Tibial nerve (tissue), 4 donors: ENCODE data around the gene ALKBH3. TPM values are rescaled to one million over a fixed set of nuclear protein-coding genes. Genes with fewer than 3 reads are reported as not detected.

Experiments
- DNase-seq, 2 donors: peaks; one replicate each; pipeline ENCODE4 v3.0.0-alpha.2; 2019; ENCODE audit warnings: low spot score in 2 of 2
- H3K27ac ChIP-seq, 4 donors: fragments of 200-600 bp; sonication (generic) in 3 of 4; one replicate each; pipeline ENCODE4 v1.5.1; 2017 to 2019; ENCODE audit warnings: mild to moderate bottlenecking in 1 of 4
- H3K27me3 ChIP-seq, 2 donors: fragments of 200-600 bp; sonication (generic) in 1 of 2; one replicate each; pipeline versions ENCODE4 v1.5.1 to v1.6.0; 2017 to 2019
- H3K36me3 ChIP-seq, 3 donors: fragments of 200-600 bp; sonication (generic); one replicate each; pipeline ENCODE4 v1.5.1; 2018 to 2019
- H3K4me1 ChIP-seq, 4 donors: fragments of 200-600 bp; sonication (generic) in 3 of 4; one replicate each; pipeline ENCODE4 v1.5.1; 2017 to 2019
- H3K4me3 ChIP-seq, 4 donors: fragments of 200-600 bp; sonication (generic) in 3 of 4; one replicate each; pipeline ENCODE4 v1.5.1; 2017 to 2019; ENCODE audit warnings: mild to moderate bottlenecking in 1 of 4, moderate library complexity in 1 of 4
- H3K9me3 ChIP-seq, 4 donors: fragments of 200-600 bp; sonication (generic) in 3 of 4; one replicate each; pipeline ENCODE4 v1.5.1; 2017 to 2019
- EP300 ChIP-seq, 2 donors: sonication (generic); formaldehyde crosslinking; IDR thresholded peaks; one replicate each; pipeline ENCODE4 v1.6.1; 2017; ENCODE audit warnings: antibody characterized with exemption in 2 of 2, mild to moderate bottlenecking in 1 of 2
- POLR2A ChIP-seq, 2 donors: fragments of 450-650 bp; IDR thresholded peaks; one replicate each; pipeline ENCODE4 v1.6.1; 2017; ENCODE audit warnings: antibody characterized with exemption in 2 of 2, mild to moderate bottlenecking in 2 of 2, moderate library complexity in 2 of 2
- whole genome bisulfite sequencing, 2 donors: methylation state at CpG; one replicate each; pipeline ENCODE4 v1.1.5; 2018; 5-methylcytosine and 5-hydroxymethylcytosine counted together
- total RNA-seq, 4 donors: library from RNA; depleted of rRNA; stranded (reverse); fragments of >200 nt; gene quantifications; one replicate each; pipeline ENCODE4 v1.1.0, GENCODE V29; 2016
- TF ChIP-seq, protein P1 (sequence below), 5 experiments: fragments of 200-600 bp in 3 of 5; fragments of 450-650 bp in 2 of 5; sonication (generic) in 3 of 5; IDR thresholded peaks; one replicate each; pipeline ENCODE4 v1.5.1; 2016 to 2019; ENCODE audit warnings: antibody characterized with exemption in 5 of 5, mild to moderate bottlenecking in 3 of 5, moderate library complexity in 2 of 5

ALKBH3 gene
- total RNA-seq, 4 donors from 2014 or later, result 30.4 to 45.0 (median 38.0) TPM

DNA sequence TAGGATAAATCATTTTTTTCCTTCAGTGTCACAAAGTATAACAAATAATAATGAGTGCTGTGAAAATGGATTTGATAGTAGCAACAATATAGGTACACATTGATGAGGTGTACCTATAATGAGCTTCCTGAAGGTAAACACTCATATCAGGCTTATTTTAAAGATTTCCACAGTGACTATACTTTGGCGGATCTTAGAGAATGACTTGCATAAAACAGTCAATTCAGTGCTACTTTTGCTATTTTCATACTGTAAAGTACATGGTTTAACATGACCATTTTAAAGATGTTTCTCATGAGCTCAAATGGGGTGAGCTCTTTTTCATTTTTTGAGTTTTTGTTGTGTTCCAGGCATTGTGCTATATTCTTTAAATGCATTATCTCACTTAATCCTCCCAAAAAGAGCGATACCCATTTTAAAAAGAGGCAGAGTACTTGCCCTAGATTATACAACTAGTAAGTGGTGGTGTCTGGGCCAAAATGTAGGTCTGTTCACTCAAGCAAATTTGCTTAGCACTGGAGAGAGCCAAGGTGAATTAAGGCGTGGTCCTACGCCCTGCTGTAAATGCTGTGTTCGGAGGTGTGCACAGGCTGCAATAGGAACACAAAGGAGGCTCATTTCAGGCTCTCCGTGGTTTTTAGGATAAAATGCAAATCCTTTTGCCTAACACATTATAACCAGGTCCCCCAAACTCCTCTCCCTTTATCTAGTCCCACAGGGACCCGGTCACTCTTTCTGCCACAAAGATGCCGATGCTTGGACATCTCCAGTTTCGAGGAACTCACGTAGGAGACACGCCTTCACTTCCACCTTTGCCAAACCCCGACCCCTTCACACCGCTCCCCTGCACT lies 617 bp upstream of the ALKBH3 start:
- H3K27me3 ChIP-seq, result peaks cover 0 to 27% of the 10 kb centered on the region in 2 donors
- H3K4me1 ChIP-seq, result peaks cover 0 to 27% (median 15%) of the 10 kb centered on the region in 4 donors
- H3K4me3 ChIP-seq, result peak overlapping the region; percentile 57 to 99 (median 92)
- H3K36me3 ChIP-seq, result peaks cover 0 to 28% (median 4%) of the 10 kb centered on the region in 3 donors
- TF ChIP-seq EP300 (IDR thresholded peaks at IDR 0.05) (no peak), POLR2A (IDR thresholded peaks at IDR 0.05) (no peak)
- TF ChIP-seq, protein P1, sequence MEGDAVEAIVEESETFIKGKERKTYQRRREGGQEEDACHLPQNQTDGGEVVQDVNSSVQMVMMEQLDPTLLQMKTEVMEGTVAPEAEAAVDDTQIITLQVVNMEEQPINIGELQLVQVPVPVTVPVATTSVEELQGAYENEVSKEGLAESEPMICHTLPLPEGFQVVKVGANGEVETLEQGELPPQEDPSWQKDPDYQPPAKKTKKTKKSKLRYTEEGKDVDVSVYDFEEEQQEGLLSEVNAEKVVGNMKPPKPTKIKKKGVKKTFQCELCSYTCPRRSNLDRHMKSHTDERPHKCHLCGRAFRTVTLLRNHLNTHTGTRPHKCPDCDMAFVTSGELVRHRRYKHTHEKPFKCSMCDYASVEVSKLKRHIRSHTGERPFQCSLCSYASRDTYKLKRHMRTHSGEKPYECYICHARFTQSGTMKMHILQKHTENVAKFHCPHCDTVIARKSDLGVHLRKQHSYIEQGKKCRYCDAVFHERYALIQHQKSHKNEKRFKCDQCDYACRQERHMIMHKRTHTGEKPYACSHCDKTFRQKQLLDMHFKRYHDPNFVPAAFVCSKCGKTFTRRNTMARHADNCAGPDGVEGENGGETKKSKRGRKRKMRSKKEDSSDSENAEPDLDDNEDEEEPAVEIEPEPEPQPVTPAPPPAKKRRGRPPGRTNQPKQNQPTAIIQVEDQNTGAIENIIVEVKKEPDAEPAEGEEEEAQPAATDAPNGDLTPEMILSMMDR (IDR thresholded peaks at IDR 0.05), result no peak
- peak overlapping the region in 3 of 4 donors; percentile 62 to 86 (median 72) for H3K27ac ChIP-seq
- DNase-seq, result no peak
- WGBS, 2 donors, result 45 to 48% methylated on average over 13 of the region's 13 CpGs
- no peaks in the 10 kb centered on the region for H3K9me3 ChIP-seq

GRCh38 chr11:43892851-43893250 lies 12.2 kb downstream of the ALKBH3 start:
- DNase-seq, result no peak
- Histone ChIP-seq H3K4me3 (no peak overlapping the region), H3K9me3 (no peaks in the 10 kb centered on the region), H3K27me3 (no peaks in the 10 kb centered on the region), H3K4me1 (peaks cover 0 to 10% (median 0%) of the 10 kb centered on the region in 4 donors), H3K27ac (no peak overlapping the region), H3K36me3 (peaks cover under 1 to 81% (median 20%) of the 10 kb centered on the region in 3 donors)
- WGBS, 2 donors, result 64 to 70% methylated on average over 3 of the region's 3 CpGs
- TF ChIP-seq, protein P1 (IDR thresholded peaks at IDR 0.05), result no peak
- TF ChIP-seq EP300 (IDR thresholded peaks at IDR 0.05) (no peak), POLR2A (IDR thresholded peaks at IDR 0.05) (no peak)

DNA sequence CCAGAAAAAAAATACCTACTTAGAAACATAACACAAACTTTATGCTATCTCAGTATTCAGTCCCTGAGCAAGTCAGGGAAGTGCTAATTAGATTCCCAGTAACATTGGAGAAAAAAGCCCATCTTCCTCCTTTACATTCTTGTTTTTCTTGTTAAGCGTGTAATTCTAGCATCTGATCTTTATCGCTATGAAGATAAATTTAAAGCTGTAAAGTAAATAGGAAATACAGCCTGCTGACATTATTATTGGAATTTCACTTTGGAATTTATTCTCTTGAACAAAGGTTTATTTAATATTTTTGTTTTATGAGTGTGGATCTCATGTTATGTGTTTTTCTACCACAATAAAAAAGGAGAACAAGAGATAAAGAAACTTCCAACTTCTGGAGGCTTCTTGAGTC lies 13.9 kb downstream of the ALKBH3 start:
- peaks cover 3 to 84% (median 20%) of the 10 kb centered on the region in 3 donors for H3K36me3 ChIP-seq
- 50 to 82% methylated on average over 2 of the region's 2 CpGs for WGBS, 2 donors
- no peaks in the 10 kb centered on the region for H3K9me3 ChIP-seq
- no peak for DNase-seq
- peaks cover 0 to 10% (median 0%) of the 10 kb centered on the region in 4 donors for H3K4me1 ChIP-seq
- peak overlapping the region in 1 of 4 donors; percentile 68 for H3K27ac ChIP-seq
- H3K27me3 ChIP-seq, result no peaks in the 10 kb centered on the region
- H3K4me3 ChIP-seq, result no peak overlapping the region
- TF ChIP-seq, protein P1 (IDR thresholded peaks at IDR 0.05), result no peak
- TF ChIP-seq EP300 (IDR thresholded peaks at IDR 0.05) (no peak), POLR2A (IDR thresholded peaks at IDR 0.05) (no peak)

- Histone ChIP-seq H3K27me3 (no peaks in the 10 kb centered on the region), H3K4me1 (peaks cover 0 to 10% (median 0%) of the 10 kb centered on the region in 4 donors), H3K9me3 (no peaks in the 10 kb centered on the region), H3K4me3 (no peak overlapping the region), H3K27ac (peak overlapping the region in 2 of 4 donors; percentile 68 to 81), H3K36me3 (peaks cover 3 to 83% (median 20%) of the 10 kb centered on the region in 3 donors)
- 46 to 64% methylated on average over 2 of the region's 2 CpGs for WGBS, 2 donors
- TF ChIP-seq POLR2A (IDR thresholded peaks at IDR 0.05) (no peak), EP300 (IDR thresholded peaks at IDR 0.05) (no peak)
- TF ChIP-seq, protein P1 (IDR thresholded peaks at IDR 0.05), result no peak
- no peak for DNase-seq
These were observed 15.0 kb downstream of the ALKBH3 start for GRCh38 chr11:43895601-43896000.

- no peak overlapping the region for H3K27ac ChIP-seq
- peaks cover 0 to 82% (median 3%) of the 10 kb centered on the region in 3 donors for H3K36me3 ChIP-seq
- H3K4me3 ChIP-seq, result no peak overlapping the region
- no peaks in the 10 kb centered on the region for H3K27me3 ChIP-seq
- peaks cover 0 to 10% (median 0%) of the 10 kb centered on the region in 4 donors for H3K4me1 ChIP-seq
- TF ChIP-seq POLR2A (IDR thresholded peaks at IDR 0.05) (no peak), EP300 (IDR thresholded peaks at IDR 0.05) (no peak)
- TF ChIP-seq, protein P1 (IDR thresholded peaks at IDR 0.05), result no peak
- H3K9me3 ChIP-seq, result no peaks in the 10 kb centered on the region
- DNase-seq, result no peak
- WGBS, 2 donors, result 87 to 90% methylated on average over 7 of the region's 7 CpGs
These were observed 17.9 kb downstream of the ALKBH3 start for GRCh38 chr11:43898574-43898973.
